HepG2 (cell line): ENCODE measurements around the gene ALG13. TPM values are rescaled to one million over a fixed set of nuclear protein-coding genes. Genes with fewer than 3 reads are reported as not detected.

Experiments
- ATAC-seq: fragments of 200-7000 bp; cut with Tn5 transposase; 3 replicates; pipeline ENCODE4 v1.9.1; 2020; ENCODE audit warnings: mild to moderate bottlenecking, moderate library complexity
- BruUV-seq: library from RNA; stranded (reverse); fragments of 400-500 nt; replicated peaks from 2 replicates; lab custom pipeline; 2021; lab: Mats Ljungman, UMichigan
- CTCF ChIA-PET: fragments of 300-600 bp; formaldehyde crosslinking; extraction: SDS; loops from one replicate; lab custom pipeline; 2021; ENCODE audit warnings: low total read pairs, inconsistent platforms, low intra/inter-chr PET ratio; lab: Yijun Ruan, JAX
- POLR2A ChIA-PET: fragments of 350-600 bp; sonication (Branson Sonifier 250); formaldehyde crosslinking; loops from one replicate; lab custom pipeline; 2020; ENCODE audit warnings: antibody characterized with exemption, inconsistent platforms; lab: Yijun Ruan, JAX
- DNase-seq: peaks from one replicate; pipeline ENCODE4 v3.0.0-alpha.2; 2015; ENCODE audit warnings: low spot score
- FAIRE-seq: peaks from 3 replicates; lab custom pipeline; 2011; peaks lifted over from hg19 to GRCh38; lab: Jason Lieb, UNC
- H2AFZ ChIP-seq: one replicate; pipeline ENCODE4 v1.6.1; 2011; ENCODE audit warnings: low read length, inconsistent platforms
- H3K27ac ChIP-seq: fragments of 300-600 bp; 3 replicates; pipeline ENCODE4 v1.8.0; 2011; ENCODE audit warnings: mixed run types, mild to moderate bottlenecking, mixed read lengths, low read length, inconsistent platforms; ENCODE audit not compliant: insufficient read depth; ENCODE audit errors: extremely low read length
- H3K27me3 ChIP-seq, 2 experiments: fragments of 200-600 bp in 1 of 2; 2 replicates in 1 of 2; 3 replicates in 1 of 2; pipeline versions ENCODE4 v1.6.0 to v1.8.0; 2011; ENCODE audit warnings: low read length in 2 of 2, mild to moderate bottlenecking in 2 of 2, moderate library complexity in 2 of 2, inconsistent platforms in 1 of 2; ENCODE audit not compliant: insufficient read depth in 2 of 2, control insufficient read depth in 1 of 2
- H3K36me3 ChIP-seq, 2 experiments: fragments of 200-600 bp in 1 of 2; replicated peaks in 1 of 2; 2 replicates in 1 of 2; 3 replicates in 1 of 2; pipeline versions ENCODE4 v1.5.1 to v1.8.0; 2011; ENCODE audit warnings: low read length in 2 of 2, inconsistent platforms in 1 of 2; ENCODE audit not compliant: insufficient read depth in 2 of 2, control insufficient read depth in 1 of 2
- H3K4me1 ChIP-seq: 2 replicates; pipeline ENCODE4 v1.5.1; 2012; ENCODE audit warnings: low read length, inconsistent platforms; ENCODE audit not compliant: insufficient read depth
- H3K4me2 ChIP-seq: 2 replicates; pipeline ENCODE4 v1.6.0; 2011; ENCODE audit warnings: low read depth, low read length, inconsistent platforms
- H3K4me3 ChIP-seq, 3 experiments: fragments of 200-600 bp in 1 of 3; sonication (generic), shearing (Covaris generic) in 1 of 3; replicated peaks in 1 of 3; 2 replicates each; pipeline ENCODE4 v1.5.1; 2011 to 2016; ENCODE audit warnings: low read length in 3 of 3, inconsistent platforms in 2 of 3, low read depth in 2 of 3, mild to moderate bottlenecking in 2 of 3, control low read depth in 1 of 3, mixed read lengths in 1 of 3; ENCODE audit not compliant: insufficient read depth in 1 of 3
- H3K79me2 ChIP-seq: one replicate; pipeline ENCODE4 v1.6.1; 2011; ENCODE audit warnings: low read length, inconsistent platforms; ENCODE audit not compliant: insufficient read depth
- H3K9ac ChIP-seq: 2 replicates; pipeline ENCODE4 v1.6.0; 2011; ENCODE audit warnings: mild to moderate bottlenecking, low read depth, low read length, inconsistent platforms; ENCODE audit not compliant: insufficient read depth
- H3K9me3 ChIP-seq: 2 replicates; pipeline ENCODE4 v1.5.1; 2012; ENCODE audit warnings: mild to moderate bottlenecking, low read length
- H4K20me1 ChIP-seq: 2 replicates; pipeline ENCODE4 v1.6.0; 2011; ENCODE audit warnings: inconsistent platforms, mild to moderate bottlenecking, low read length, moderate library complexity; ENCODE audit not compliant: insufficient read depth
- CAMTA2 ChIP-seq: sonication (generic); formaldehyde crosslinking; IDR thresholded peaks from 2 replicates; pipeline ENCODE4 v1.4.0; 2020; ENCODE audit warnings: mild to moderate bottlenecking, missing genetic modification reagents, borderline replicate concordance
- HNRNPL ChIP-seq: fragments of 200-400 bp; formaldehyde crosslinking; IDR thresholded peaks from 2 replicates; pipeline ENCODE4 v1.6.1; 2017; ENCODE audit warnings: mild to moderate bottlenecking, low read depth, low read length
- MXD4 ChIP-seq: IDR thresholded peaks from 2 replicates; pipeline ENCODE4 v1.6.1; 2016; ENCODE audit warnings: mild to moderate bottlenecking, missing biosample characterization, missing genetic modification reagents
- NR2C2 ChIP-seq: sonication (generic); formaldehyde crosslinking; IDR thresholded peaks from 2 replicates; pipeline ENCODE4 v1.4.0; 2020; ENCODE audit warnings: missing genetic modification reagents, mild to moderate bottlenecking, moderate library complexity, borderline replicate concordance
- SMARCC2 ChIP-seq: fragments of 450-650 bp; IDR thresholded peaks from 2 replicates; pipeline ENCODE4 v1.6.1; 2017; ENCODE audit warnings: antibody characterized with exemption, mild to moderate bottlenecking
- YEATS2 ChIP-seq: sonication (generic); formaldehyde crosslinking; IDR thresholded peaks from 2 replicates; pipeline ENCODE4 v1.4.0; 2020; ENCODE audit warnings: missing genetic modification reagents, borderline replicate concordance
- ZNF430 ChIP-seq: sonication (generic); formaldehyde crosslinking; IDR thresholded peaks from 2 replicates; pipeline ENCODE4 v1.9.0; 2021; ENCODE audit warnings: mild to moderate bottlenecking, missing genetic modification reagents
- ZNF431 ChIP-seq: sonication (generic); formaldehyde crosslinking; IDR thresholded peaks from 2 replicates; pipeline ENCODE4 v1.9.0; 2022; ENCODE audit warnings: missing genetic modification reagents, low read depth, mild to moderate bottlenecking, borderline replicate concordance
- ZNF530 ChIP-seq: sonication (generic); formaldehyde crosslinking; IDR thresholded peaks from 2 replicates; pipeline ENCODE4 v1.5.0; 2020; ENCODE audit warnings: low read depth, mild to moderate bottlenecking, missing genetic modification reagents
- ZNF556 ChIP-seq: sonication (generic); formaldehyde crosslinking; IDR thresholded peaks from 2 replicates; pipeline ENCODE4 v1.4.0; 2020; ENCODE audit warnings: mild to moderate bottlenecking, missing genetic modification reagents, borderline replicate concordance
- ZNF761 ChIP-seq: sonication (generic); formaldehyde crosslinking; conservative IDR thresholded peaks from 2 replicates; pipeline ENCODE4 v1.4.0; 2020; ENCODE audit warnings: mild to moderate bottlenecking, missing genetic modification reagents
- ZNF850 ChIP-seq: sonication (generic); formaldehyde crosslinking; conservative IDR thresholded peaks from 2 replicates; pipeline ENCODE4 v1.9.0; 2021; ENCODE audit warnings: mild to moderate bottlenecking, missing genetic modification reagents
- ZSCAN30 ChIP-seq: sonication (generic); formaldehyde crosslinking; IDR thresholded peaks from 2 replicates; pipeline ENCODE4 v1.5.0; 2020; ENCODE audit warnings: mild to moderate bottlenecking, missing genetic modification reagents
- WGBS: methylation state at CpG from one replicate; pipeline ENCODE4 v1.1.6; 2017; ENCODE audit warnings: low lambda C conversion rate; 5-methylcytosine and 5-hydroxymethylcytosine counted together
- in situ Hi-C: cut with HindIII; loops from 2 replicates; pipeline ENCODE4 v1.10.0; 2017; ENCODE audit warnings: low pct_unique_long_range_greater_than_20kb; ENCODE audit not compliant: extremely low pct_ligation_motif_present
- intact Hi-C: fragments of 100-400 bp; cut with micrococcal nuclease; formaldehyde crosslinking; loops from one replicate; pipeline ENCODE4 v1.10.0; 2022; ENCODE audit not compliant: unreplicated experiment
- polyA plus RNA-seq, 8 experiments: library from polyadenylated mRNA; depleted of rRNA in 3 of 8; stranded (reverse) in 7 of 8; unstranded in 1 of 8; fragments of >200 nt; fragmentation: Illumina TruSeq in 4 of 8; extraction: Trizol in 4 of 8; gene quantifications; 2 replicates each; pipeline versions ENCODE4 v1.2.1 to v1.2.3, GENCODE V29; 2011 to 2016; ENCODE audit warnings: low read depth in 4 of 8, missing spikeins in 1 of 8, mixed read lengths in 1 of 8; ENCODE audit not compliant: insufficient read depth in 1 of 8
- total RNA-seq, 5 experiments: library from RNA; depleted of rRNA; stranded (reverse); fragments of >200 nt; fragmentation: Illumina TruSeq; extraction: Trizol; gene quantifications; 2 replicates each; pipeline ENCODE4 v1.2.3, GENCODE V29; 2016; ENCODE audit warnings: low read depth in 1 of 5
- TF ChIP-seq, protein P1 (sequence below): sonication (generic); formaldehyde crosslinking; IDR thresholded peaks from 2 replicates; pipeline ENCODE4 v1.4.0; 2020; ENCODE audit warnings: mild to moderate bottlenecking, missing genetic modification reagents
- TF ChIP-seq, protein P2 (sequence below): sonication (generic); formaldehyde crosslinking; IDR thresholded peaks from 2 replicates; pipeline ENCODE4 v1.8.1; 2022; ENCODE audit warnings: low read depth, mild to moderate bottlenecking, missing genetic modification reagents
- TF ChIP-seq, protein P3 (sequence below): sonication (generic); formaldehyde crosslinking; IDR thresholded peaks from 2 replicates; pipeline ENCODE4 v1.4.0; 2020; ENCODE audit warnings: missing genetic modification reagents, borderline replicate concordance
- TF ChIP-seq, protein P4 (sequence below): sonication (generic); formaldehyde crosslinking; IDR thresholded peaks from 2 replicates; pipeline ENCODE4 v1.5.0; 2020; ENCODE audit warnings: missing genetic modification reagents, mild to moderate bottlenecking, borderline replicate concordance

Gene ALG13
- total and polyA plus RNA-seq, 2 of the 13 experiments (the other 11 are each of a cell fraction or from before 2014, with no cell fraction given) = 31.2 to 65.5 TPM

DNA sequence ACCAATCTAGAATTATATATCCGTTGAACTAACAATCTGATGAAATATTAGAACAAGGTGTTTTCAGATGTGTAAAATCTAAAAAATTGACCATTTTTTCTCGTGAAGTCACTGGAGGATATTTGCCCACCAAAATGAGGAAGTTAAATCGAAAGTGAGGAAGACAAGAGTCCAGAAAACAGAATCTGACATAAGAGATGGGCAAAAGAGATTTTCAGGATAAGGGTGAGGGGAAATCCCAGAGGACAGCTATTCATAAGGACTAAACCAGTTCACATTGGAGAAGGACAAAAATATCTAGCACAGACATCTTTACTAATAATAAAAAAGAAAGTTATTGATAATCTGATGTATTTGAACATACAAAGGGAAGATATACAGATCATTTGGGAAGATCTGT, 18.7 kb upstream of the ALG13 start (continued):
- TF ChIP-seq, protein P1, sequence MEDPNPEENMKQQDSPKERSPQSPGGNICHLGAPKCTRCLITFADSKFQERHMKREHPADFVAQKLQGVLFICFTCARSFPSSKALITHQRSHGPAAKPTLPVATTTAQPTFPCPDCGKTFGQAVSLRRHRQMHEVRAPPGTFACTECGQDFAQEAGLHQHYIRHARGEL (CRISPR knock-in tag) = no peak

DNA sequence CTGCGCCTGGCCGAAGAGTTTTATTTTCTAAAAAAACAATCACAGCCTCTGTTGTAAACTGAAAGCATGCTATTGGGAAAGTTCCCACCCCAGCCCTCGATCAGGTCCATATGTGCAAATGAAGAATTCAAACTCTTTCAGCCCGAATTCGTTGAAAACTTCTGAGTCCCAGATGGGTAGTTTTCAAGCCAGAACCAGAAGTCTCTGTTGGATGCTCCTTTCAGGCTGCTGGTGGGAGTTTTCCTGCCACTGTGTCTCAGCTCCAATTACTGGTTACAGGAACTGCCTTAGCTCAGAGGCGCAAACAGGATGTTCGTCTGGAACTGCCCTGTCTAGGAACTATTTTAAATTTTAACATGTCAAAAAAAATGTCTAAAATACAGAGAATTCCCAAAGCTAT, 9.3 kb upstream of the ALG13 start:
- in situ Hi-C loops = no loop called here
- TF ChIP-seq, protein P2, sequence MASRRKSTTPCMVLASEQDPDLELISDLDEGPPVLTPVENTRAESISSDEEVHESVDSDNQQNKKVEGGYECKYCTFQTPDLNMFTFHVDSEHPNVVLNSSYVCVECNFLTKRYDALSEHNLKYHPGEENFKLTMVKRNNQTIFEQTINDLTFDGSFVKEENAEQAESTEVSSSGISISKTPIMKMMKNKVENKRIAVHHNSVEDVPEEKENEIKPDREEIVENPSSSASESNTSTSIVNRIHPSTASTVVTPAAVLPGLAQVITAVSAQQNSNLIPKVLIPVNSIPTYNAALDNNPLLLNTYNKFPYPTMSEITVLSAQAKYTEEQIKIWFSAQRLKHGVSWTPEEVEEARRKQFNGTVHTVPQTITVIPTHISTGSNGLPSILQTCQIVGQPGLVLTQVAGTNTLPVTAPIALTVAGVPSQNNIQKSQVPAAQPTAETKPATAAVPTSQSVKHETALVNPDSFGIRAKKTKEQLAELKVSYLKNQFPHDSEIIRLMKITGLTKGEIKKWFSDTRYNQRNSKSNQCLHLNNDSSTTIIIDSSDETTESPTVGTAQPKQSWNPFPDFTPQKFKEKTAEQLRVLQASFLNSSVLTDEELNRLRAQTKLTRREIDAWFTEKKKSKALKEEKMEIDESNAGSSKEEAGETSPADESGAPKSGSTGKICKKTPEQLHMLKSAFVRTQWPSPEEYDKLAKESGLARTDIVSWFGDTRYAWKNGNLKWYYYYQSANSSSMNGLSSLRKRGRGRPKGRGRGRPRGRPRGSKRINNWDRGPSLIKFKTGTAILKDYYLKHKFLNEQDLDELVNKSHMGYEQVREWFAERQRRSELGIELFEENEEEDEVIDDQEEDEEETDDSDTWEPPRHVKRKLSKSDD (CRISPR knock-in tag) = no peak
- TF ChIP-seq HNRNPL (no peak), CAMTA2 (CRISPR knock-in tag) (no peak), MXD4 (CRISPR knock-in tag) (no peak), ZNF850 (CRISPR knock-in tag) (no peak), NR2C2 (CRISPR knock-in tag) (no peak), ZNF530 (CRISPR knock-in tag) (no peak), ZNF556 (no peak), ZNF761 (no peak), YEATS2 (CRISPR knock-in tag) (no peak), SMARCC2 (no peak), ZNF430 (CRISPR knock-in tag) (no peak), ZSCAN30 (no peak), ZNF431 (no peak)
- TF ChIP-seq, protein P3, sequence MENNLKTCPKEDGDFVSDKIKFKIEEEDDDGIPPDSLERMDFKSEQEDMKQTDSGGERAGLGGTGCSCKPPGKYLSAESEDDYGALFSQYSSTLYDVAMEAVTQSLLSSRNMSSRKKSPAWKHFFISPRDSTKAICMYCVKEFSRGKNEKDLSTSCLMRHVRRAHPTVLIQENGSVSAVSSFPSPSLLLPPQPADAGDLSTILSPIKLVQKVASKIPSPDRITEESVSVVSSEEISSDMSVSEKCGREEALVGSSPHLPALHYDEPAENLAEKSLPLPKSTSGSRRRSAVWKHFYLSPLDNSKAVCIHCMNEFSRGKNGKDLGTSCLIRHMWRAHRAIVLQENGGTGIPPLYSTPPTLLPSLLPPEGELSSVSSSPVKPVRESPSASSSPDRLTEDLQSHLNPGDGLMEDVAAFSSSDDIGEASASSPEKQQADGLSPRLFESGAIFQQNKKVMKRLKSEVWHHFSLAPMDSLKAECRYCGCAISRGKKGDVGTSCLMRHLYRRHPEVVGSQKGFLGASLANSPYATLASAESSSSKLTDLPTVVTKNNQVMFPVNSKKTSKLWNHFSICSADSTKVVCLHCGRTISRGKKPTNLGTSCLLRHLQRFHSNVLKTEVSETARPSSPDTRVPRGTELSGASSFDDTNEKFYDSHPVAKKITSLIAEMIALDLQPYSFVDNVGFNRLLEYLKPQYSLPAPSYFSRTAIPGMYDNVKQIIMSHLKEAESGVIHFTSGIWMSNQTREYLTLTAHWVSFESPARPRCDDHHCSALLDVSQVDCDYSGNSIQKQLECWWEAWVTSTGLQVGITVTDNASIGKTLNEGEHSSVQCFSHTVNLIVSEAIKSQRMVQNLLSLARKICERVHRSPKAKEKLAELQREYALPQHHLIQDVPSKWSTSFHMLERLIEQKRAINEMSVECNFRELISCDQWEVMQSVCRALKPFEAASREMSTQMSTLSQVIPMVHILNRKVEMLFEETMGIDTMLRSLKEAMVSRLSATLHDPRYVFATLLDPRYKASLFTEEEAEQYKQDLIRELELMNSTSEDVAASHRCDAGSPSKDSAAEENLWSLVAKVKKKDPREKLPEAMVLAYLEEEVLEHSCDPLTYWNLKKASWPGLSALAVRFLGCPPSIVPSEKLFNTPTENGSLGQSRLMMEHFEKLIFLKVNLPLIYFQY (CRISPR knock-in tag) = no peak
- TF ChIP-seq, protein P4, sequence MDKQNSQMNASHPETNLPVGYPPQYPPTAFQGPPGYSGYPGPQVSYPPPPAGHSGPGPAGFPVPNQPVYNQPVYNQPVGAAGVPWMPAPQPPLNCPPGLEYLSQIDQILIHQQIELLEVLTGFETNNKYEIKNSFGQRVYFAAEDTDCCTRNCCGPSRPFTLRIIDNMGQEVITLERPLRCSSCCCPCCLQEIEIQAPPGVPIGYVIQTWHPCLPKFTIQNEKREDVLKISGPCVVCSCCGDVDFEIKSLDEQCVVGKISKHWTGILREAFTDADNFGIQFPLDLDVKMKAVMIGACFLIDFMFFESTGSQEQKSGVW = no peak

More for the DNA sequence above, 9.3 kb upstream of the ALG13 start:
- no TSS peak for BruUV-seq
- H3K27ac ChIP-seq = no peak overlapping the region
- no peak overlapping the region for H3K4me2 ChIP-seq
- ChIA-PET POLR2A (no interaction called here), CTCF (no interaction called here)
- H3K27me3 ChIP-seq = no peaks in the 10 kb centered on the region
- no peak for DNase-seq
- no peak for ATAC-seq
- no peaks in the 10 kb centered on the region for H3K4me1 ChIP-seq
- H4K20me1 ChIP-seq = no peaks in the 10 kb centered on the region
- no peak overlapping the region for H2AFZ ChIP-seq
- no peak overlapping the region for H3K9ac ChIP-seq
- no peak overlapping the region for H3K4me3 ChIP-seq
- no peak for FAIRE-seq
- 49% methylated on average over 2 of the region's 7 CpGs for WGBS
- intact Hi-C loops = no loop called here
- H3K9me3 ChIP-seq = no peaks in the 10 kb centered on the region
- no peaks in the 10 kb centered on the region for H3K36me3 ChIP-seq
- H3K79me2 ChIP-seq = no peaks in the 10 kb centered on the region
